Thyroid gland (tissue), 4 donors: ENCODE data around the gene LACTB. TPM values are rescaled to one million over a fixed set of nuclear protein-coding genes. Genes with fewer than 3 reads are reported as not detected.

Source experiments
- DNase-seq, 2 donors: peaks; one replicate each; pipeline ENCODE4 v3.0.0-alpha.2; 2019
- H3K27ac ChIP-seq, 3 donors: fragments of 200-600 bp; sonication (generic); 1 replicate in 2 of 3; 2 replicates in 1 of 3; pipeline ENCODE4 v1.5.1; 2016 to 2019; ENCODE audit warnings: mild to moderate bottlenecking in 1 of 3, moderate library complexity in 1 of 3
- H3K27me3 ChIP-seq: fragments of 200-600 bp; sonication (generic); one replicate; pipeline ENCODE4 v1.5.1; 2019
- H3K36me3 ChIP-seq, 2 donors: fragments of 200-600 bp; sonication (generic); one replicate each; pipeline ENCODE4 v1.5.1; 2016 to 2019
- H3K4me1 ChIP-seq, 2 donors: fragments of 200-600 bp; sonication (generic); one replicate each; pipeline ENCODE4 v1.5.1; 2017 to 2019
- H3K4me3 ChIP-seq, 3 donors: fragments of 200-600 bp; sonication (generic); replicated peaks in 1 of 3; 1 replicate in 2 of 3; 2 replicates in 1 of 3; pipeline ENCODE4 v1.5.1; 2016; ENCODE audit warnings: mild to moderate bottlenecking in 1 of 3
- H3K9me3 ChIP-seq: fragments of 200-600 bp; sonication (generic); one replicate; pipeline ENCODE4 v1.5.1; 2017
- POLR2A ChIP-seq, 2 donors: fragments of 450-650 bp; IDR thresholded peaks; one replicate each; pipeline ENCODE4 v1.6.1; 2017; ENCODE audit warnings: antibody characterized with exemption in 2 of 2, mild to moderate bottlenecking in 2 of 2, moderate library complexity in 1 of 2
- WGBS, 2 donors: methylation state at CpG; one replicate each; pipeline ENCODE4 v1.1.5; 2017; 5-methylcytosine and 5-hydroxymethylcytosine counted together
- intact Hi-C: fragments of 100-400 bp; cut with DNase I; formaldehyde crosslinking; loops from one replicate; pipeline ENCODE4 v1.15.1; 2023
- total RNA-seq, 4 donors: library from RNA; depleted of rRNA; stranded (reverse); fragments of >200 nt; gene quantifications; one replicate each; pipeline ENCODE4 v1.2.3, GENCODE V29; 2016
- TF ChIP-seq, protein P1 (sequence below), 6 experiments: fragments of 200-600 bp in 3 of 6; fragments of 450-650 bp in 3 of 6; sonication (generic) in 3 of 6; IDR thresholded peaks; one replicate each; pipeline ENCODE4 v1.5.1; 2016 to 2019; ENCODE audit warnings: antibody characterized with exemption in 6 of 6, mild to moderate bottlenecking in 2 of 6, inconsistent platforms in 1 of 6, moderate library complexity in 1 of 6

The LACTB gene, protein sequence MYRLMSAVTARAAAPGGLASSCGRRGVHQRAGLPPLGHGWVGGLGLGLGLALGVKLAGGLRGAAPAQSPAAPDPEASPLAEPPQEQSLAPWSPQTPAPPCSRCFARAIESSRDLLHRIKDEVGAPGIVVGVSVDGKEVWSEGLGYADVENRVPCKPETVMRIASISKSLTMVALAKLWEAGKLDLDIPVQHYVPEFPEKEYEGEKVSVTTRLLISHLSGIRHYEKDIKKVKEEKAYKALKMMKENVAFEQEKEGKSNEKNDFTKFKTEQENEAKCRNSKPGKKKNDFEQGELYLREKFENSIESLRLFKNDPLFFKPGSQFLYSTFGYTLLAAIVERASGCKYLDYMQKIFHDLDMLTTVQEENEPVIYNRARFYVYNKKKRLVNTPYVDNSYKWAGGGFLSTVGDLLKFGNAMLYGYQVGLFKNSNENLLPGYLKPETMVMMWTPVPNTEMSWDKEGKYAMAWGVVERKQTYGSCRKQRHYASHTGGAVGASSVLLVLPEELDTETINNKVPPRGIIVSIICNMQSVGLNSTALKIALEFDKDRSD
- 10 to 100 TPM in 3 of 4 donors, 1 to 10 TPM in 1; 8.9 to 25.9 (median 12.1) TPM for total RNA-seq

DNA sequence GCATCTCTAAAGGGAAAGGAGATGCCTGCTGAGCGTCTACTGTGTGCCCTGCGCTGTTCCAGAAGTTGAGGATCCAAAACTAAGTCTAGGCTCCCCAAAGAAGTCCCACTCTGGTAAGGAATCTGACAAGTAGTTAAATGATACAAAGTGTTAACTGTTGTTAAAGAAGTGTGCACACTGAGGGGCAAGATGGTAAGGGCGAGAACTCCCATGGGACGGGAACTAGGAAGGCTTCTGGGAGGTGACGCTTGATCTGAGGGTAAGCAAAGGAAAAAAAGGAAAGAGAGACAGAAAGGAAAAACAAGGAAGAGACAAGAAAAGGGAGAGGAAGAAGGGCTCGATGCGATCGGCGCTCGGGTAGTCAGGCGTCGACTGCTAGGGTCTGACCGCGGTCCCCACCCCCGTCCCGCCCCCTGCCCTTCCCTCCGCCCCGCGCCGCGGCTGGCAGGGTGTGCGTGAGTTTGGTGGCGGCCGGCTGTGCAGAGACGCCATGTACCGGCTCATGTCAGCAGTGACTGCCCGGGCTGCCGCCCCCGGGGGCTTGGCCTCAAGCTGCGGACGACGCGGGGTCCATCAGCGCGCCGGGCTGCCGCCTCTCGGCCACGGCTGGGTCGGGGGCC lies at the start of gene LACTB:
LACTB (plus strand) TSS at position 480 of the 620 bp plus-strand sequence; CDS start at position 491, 11 bp downstream.
- H3K9me3 ChIP-seq = no peaks in the 10 kb centered on the region
- no peaks in the 10 kb centered on the region for H3K27me3 ChIP-seq
- peak within 1 kb of the TSS; percentile 86 to 94 (median 92) for H3K4me3 ChIP-seq
- no peaks in the 10 kb centered on the region for H3K36me3 ChIP-seq
- WGBS, 2 donors = 1 to 3% methylated on average over 24 to 29 of the region's 40 CpGs
- intact Hi-C loops = no loop called here
- H3K27ac ChIP-seq = peak within 1 kb of the TSS; percentile 71 to 93 (median 79)
- DNase-seq = peak; percentile 87 to 89
- peaks cover 0 to 6% of the 10 kb centered on the region in 2 donors for H3K4me1 ChIP-seq
- TF ChIP-seq POLR2A (IDR thresholded peaks at IDR 0.05) = peak; percentile 49 to 84
- TF ChIP-seq, protein P1, sequence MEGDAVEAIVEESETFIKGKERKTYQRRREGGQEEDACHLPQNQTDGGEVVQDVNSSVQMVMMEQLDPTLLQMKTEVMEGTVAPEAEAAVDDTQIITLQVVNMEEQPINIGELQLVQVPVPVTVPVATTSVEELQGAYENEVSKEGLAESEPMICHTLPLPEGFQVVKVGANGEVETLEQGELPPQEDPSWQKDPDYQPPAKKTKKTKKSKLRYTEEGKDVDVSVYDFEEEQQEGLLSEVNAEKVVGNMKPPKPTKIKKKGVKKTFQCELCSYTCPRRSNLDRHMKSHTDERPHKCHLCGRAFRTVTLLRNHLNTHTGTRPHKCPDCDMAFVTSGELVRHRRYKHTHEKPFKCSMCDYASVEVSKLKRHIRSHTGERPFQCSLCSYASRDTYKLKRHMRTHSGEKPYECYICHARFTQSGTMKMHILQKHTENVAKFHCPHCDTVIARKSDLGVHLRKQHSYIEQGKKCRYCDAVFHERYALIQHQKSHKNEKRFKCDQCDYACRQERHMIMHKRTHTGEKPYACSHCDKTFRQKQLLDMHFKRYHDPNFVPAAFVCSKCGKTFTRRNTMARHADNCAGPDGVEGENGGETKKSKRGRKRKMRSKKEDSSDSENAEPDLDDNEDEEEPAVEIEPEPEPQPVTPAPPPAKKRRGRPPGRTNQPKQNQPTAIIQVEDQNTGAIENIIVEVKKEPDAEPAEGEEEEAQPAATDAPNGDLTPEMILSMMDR (IDR thresholded peaks at IDR 0.05) = no peak

DNA sequence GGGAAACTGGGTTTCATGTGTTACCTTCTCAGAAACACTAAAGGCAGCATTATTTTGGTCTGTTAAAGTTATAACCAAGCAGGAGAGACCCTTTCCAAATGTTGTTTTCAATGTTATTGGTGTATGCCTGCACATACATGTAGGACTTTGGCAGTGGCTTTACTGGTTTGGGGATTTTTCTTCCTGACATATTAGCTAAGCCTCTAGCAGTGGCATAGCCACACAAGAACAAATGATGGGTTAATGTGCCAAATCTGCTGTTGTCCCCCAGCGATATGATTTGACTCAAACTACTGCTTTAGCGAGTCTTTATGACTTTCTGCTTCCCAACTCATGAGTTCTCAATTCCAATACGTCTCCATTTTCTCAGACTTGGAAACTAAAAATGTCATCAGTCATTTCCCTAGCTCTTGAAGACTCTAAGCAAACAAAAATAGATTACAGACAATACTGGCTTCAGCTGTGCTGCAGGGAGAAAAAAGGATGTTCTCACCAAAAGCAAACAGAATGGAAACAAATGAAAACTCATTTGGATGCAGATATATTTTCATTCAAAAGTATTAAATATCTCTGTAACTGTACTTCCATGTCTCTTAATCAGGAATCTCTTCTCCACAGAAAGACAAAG lies 49.5 kb upstream of the LACTB start:
- no peak for TF ChIP-seq POLR2A (IDR thresholded peaks at IDR 0.05)
- TF ChIP-seq, protein P1 (IDR thresholded peaks at IDR 0.05) = no peak
- no peak for DNase-seq

DNA sequence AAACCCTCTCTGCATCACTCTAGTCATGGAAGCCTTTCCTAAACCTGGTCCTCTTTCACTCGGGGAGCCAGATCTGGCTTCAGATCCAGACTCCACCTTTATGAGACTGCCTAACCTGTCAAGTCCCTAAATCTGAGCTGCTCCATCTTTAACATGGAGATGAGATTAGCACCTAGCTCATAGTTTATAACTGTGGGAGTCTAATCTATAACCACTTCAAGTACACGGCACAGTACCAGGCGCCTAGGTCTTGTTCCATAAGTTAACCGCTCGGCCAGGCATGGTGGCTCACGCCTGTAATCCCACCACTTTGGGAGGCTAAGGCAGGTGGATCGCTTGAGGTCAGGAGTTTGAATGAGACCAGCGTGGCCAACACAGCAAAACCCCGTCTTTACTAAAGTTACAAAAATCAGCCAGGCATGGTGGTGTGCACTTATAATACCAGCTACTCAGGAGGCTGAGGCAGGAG lies 48.8 kb upstream of the LACTB start:
- peaks cover 10 to 12% of the 10 kb centered on the region in 2 donors for H3K36me3 ChIP-seq
- no peak overlapping the region for H3K27ac ChIP-seq
- no peak for TF ChIP-seq POLR2A (IDR thresholded peaks at IDR 0.05)
- TF ChIP-seq, protein P1 (IDR thresholded peaks at IDR 0.05) = no peak
- H3K4me3 ChIP-seq = no peak overlapping the region
- no peaks in the 10 kb centered on the region for H3K27me3 ChIP-seq
- intact Hi-C loops = no loop called here
- H3K9me3 ChIP-seq = no peaks in the 10 kb centered on the region
- no peak for DNase-seq
- WGBS, 2 donors = 92 to 95% methylated on average over 9 of the region's 9 CpGs
- H3K4me1 ChIP-seq = peaks cover 0 to 11% of the 10 kb centered on the region in 2 donors

More for the DNA sequence above, 49.5 kb upstream of the LACTB start:
- Histone ChIP-seq H3K36me3 (peaks cover 10 to 12% of the 10 kb centered on the region in 2 donors), H3K4me3 (no peak overlapping the region), H3K27me3 (no peaks in the 10 kb centered on the region), H3K4me1 (peaks cover 0 to 11% of the 10 kb centered on the region in 2 donors), H3K27ac (no peak overlapping the region), H3K9me3 (no peaks in the 10 kb centered on the region)
- intact Hi-C loops = no loop called here
- 72 to 76% methylated on average over 3 of the region's 3 CpGs for WGBS, 2 donors

DNA sequence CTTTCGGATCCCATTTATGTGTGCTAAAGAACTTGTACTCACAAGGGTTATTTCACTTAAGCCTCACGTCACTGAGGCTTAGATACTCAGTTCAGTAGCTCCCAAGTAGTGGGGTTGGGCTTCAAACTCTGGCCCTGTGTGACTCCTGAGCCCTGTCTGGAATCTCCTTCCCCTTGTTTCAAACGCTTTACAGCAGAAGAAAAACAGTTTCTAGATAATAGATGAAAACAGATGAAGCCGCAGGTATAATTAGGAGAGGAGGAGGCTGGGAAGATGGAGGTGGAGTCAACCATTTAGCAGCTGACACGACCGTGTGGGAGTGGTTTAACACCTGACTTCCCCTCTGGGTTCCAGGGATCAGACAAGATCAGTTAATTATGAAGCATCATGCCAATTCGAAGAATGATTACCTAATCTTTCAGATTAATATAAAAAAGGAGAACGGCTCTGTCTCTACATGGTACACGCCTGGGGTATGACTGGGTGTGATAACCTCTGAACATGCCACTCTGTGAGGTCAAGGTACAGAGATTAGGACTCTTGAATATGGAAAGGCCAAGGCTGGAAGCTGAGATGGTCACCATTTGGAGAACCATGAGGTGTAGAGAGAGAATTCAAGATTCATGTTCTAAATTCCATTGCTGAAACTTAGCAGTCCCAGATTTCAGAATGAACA lies 48.0 kb upstream of the LACTB start:
- intact Hi-C loops = no loop called here
- no peak for DNase-seq
- WGBS, 2 donors = 69 to 78% methylated on average over 9 of the region's 9 CpGs
- no peaks in the 10 kb centered on the region for H3K9me3 ChIP-seq
- H3K27ac ChIP-seq = no peak overlapping the region
- peaks cover 5 to 7% of the 10 kb centered on the region in 2 donors for H3K36me3 ChIP-seq
- no peak overlapping the region for H3K4me3 ChIP-seq
- H3K4me1 ChIP-seq = peaks cover 0 to 11% of the 10 kb centered on the region in 2 donors
- no peak for TF ChIP-seq POLR2A (IDR thresholded peaks at IDR 0.05)
- TF ChIP-seq, protein P1 (IDR thresholded peaks at IDR 0.05) = no peak
- H3K27me3 ChIP-seq = no peaks in the 10 kb centered on the region
